ENCODE measurements around the gene EEF2KMT. TPM values are rescaled to one million over a fixed set of nuclear protein-coding genes. Genes with fewer than 3 reads are reported as not detected.

EEF2KMT gene
- total and polyA plus RNA-seq, 2 of the 13 experiments (the other 11 are each of a cell fraction or from before 2014, with no cell fraction given): 10.7 to 26.9 TPM

DNA sequence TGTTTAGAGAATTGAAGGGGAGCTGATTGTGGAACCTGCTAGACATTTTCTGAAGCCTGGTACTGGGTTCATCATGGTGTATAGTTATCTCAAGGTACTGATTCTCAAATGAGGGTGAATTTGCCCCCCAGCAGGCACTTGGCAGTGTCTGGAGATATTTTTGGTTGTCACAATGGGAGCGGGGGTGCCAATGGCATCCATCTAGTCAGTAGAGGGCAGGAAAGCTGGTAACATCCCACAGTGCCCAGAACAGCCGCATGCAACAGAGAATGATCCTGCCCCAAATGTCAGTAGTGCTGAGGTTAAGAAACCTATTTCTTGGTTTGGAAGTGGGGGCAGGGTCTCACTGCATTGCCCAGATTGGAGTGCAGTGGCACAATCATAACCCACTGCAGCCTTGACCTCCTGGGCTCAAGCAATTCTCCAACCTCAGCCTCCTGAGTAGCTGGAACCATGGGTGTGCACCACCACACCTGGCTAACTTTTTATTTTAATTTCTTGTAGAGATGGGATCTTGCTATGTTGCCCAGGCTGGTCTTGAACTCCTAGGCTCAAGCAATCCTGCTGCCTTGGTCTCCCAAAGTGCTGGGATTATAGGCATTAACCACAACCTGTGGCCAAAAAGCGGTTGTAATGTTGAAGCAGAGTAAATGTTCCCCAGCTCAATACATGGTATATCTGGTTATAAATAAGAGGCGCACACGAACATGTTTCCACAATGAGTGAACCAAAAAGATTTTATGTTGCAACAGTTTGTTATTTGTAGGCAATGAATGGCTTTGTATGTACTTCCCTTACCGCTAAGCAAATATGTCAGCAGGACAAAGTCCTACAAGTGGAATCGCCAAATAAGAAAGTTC, 46.4 kb upstream of the EEF2KMT start (continued):
- TF ChIP-seq ZNF225 (CRISPR knock-in tag; IDR thresholded peaks at IDR 0.05) (peak; percentile 50; the same call in 1 of the 2 replicates), WIZ (CRISPR knock-in tag; IDR thresholded peaks at IDR 0.05) (peak; percentile 78), KLF13 (CRISPR knock-in tag; IDR thresholded peaks at IDR 0.05) (no peak), ZNF205 (CRISPR knock-in tag; IDR thresholded peaks at IDR 0.05) (no peak; the same call in 1 of the 2 replicates), KDM6A (CRISPR knock-in tag; IDR thresholded peaks at IDR 0.05; ENCODE audit: low read depth) (peak; percentile 89), ZNF30 (CRISPR knock-in tag; IDR thresholded peaks at IDR 0.05) (no peak), ELF3 (CRISPR knock-in tag; IDR thresholded peaks at IDR 0.05) (peak; percentile 96), ZKSCAN1 (IDR thresholded peaks at IDR 0.05; ENCODE audit: low read length) (no peak), FOXP1 (IDR thresholded peaks at IDR 0.05) (peak; percentile 45; the same call in 1 of the 2 replicates), FOXP1 (CRISPR knock-in tag; IDR thresholded peaks at IDR 0.05) (peak; percentile 94), NFAT5 (CRISPR knock-in tag; IDR thresholded peaks at IDR 0.05) (no peak), RERE (CRISPR knock-in tag; IDR thresholded peaks at IDR 0.05; ENCODE audit: low read depth) (peak; percentile 87; the same call in 1 of the 2 replicates), KAT8 (CRISPR knock-in tag; IDR thresholded peaks at IDR 0.05) (peak; percentile 69; the same call in 1 of the 2 replicates), ARID2 (CRISPR knock-in tag; IDR thresholded peaks at IDR 0.05; ENCODE audit: borderline replicate concordance) (no peak), ZNF619 (CRISPR knock-in tag; IDR thresholded peaks at IDR 0.05) (no peak), HDAC2 (CRISPR knock-in tag; IDR thresholded peaks at IDR 0.05) (peak; percentile 97), PPARG (CRISPR knock-in tag; conservative IDR thresholded peaks at IDR 0.05) (peak; percentile 73), ARNTL (CRISPR knock-in tag; IDR thresholded peaks at IDR 0.05) (peak; percentile 49; the same call in 1 of the 2 replicates), IRF2 (CRISPR knock-in tag; IDR thresholded peaks at IDR 0.05) (no peak; the same call in 1 of the 2 replicates)
- TF ChIP-seq, protein P1, sequence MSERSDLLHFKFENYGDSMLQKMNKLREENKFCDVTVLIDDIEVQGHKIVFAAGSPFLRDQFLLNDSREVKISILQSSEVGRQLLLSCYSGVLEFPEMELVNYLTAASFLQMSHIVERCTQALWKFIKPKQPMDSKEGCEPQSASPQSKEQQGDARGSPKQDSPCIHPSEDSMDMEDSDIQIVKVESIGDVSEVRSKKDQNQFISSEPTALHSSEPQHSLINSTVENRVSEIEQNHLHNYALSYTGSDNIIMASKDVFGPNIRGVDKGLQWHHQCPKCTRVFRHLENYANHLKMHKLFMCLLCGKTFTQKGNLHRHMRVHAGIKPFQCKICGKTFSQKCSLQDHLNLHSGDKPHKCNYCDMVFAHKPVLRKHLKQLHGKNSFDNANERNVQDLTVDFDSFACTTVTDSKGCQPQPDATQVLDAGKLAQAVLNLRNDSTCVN (CRISPR knock-in tag; IDR thresholded peaks at IDR 0.05; ENCODE audit: borderline replicate concordance): no peak
